HG03135 (cell line): Measurements from ENCODE around the gene TIMP2.
"Not testable (repeated sequence)": the region's sequence is repeated elsewhere in the genome, so short reads cannot be mapped to it uniquely, and the experiment has no call there.

Source experiments
- ATAC-seq: cut with Tn5 transposase; IDR thresholded peaks from one replicate; pipeline ENCODE4 v1.9.1; 2021; ENCODE audit warnings: mild to moderate bottlenecking, moderate library complexity; ENCODE audit not compliant: unreplicated experiment

The TIMP2 gene

DNA sequence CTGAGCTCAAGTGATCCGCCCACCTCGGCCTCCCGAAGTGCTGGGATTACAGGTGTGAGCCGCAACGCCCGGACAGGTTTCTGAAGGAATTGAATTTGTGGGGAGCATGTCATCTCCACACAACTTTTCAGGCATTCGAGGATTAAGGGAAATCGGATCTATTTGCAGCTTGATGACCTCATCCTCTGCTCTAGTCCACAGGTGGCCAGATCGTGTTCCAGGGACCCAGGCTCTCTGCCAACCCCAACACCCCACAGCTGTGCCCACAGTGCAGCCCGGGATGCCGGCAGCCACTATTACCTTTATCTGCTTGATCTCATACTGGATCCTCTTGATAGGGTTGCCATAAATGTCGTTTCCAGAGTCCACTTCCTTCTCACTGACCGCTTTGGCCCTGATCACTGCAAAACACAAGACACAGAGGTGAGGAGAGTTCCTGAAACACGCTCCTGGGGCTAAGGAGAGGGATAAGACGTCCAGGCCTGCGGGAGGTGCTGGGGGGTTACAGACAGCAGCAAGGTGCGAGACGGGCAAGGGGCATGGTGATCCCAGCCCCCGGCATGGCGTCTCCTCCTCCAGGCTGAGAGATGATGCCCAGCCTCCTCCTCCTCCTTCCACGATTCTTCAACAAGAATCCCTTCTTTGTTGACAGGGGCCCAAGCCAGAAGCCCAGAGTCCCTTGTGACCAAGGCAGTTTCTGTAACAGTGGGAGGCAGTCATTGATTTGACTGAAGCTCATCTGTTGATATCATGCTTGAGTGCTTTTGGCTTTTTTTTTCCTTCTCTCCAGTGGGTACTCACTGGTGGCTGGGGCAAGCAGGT is 51.5 kb downstream of the TIMP2 start:
- no peak for ATAC-seq

DNA sequence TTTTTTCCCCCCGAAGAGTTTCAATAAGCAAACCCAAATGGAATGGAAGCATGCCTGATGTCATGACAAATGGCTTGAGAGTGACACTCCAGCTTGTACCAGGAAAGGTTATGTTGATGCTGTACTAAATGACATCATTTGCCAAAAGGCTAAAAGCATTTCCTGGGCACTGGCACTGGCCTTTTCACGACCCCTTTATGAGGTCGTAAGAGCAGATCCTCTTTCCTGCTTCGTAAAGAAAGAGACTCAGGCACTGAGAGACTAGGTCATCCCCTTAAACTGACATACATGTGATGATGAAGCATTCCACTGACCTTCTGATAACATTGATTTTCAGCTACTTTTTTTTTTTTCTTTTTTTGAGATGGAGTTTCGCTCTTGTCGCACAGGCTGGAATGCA is 52.7 kb downstream of the TIMP2 start:
- no peak for ATAC-seq

DNA sequence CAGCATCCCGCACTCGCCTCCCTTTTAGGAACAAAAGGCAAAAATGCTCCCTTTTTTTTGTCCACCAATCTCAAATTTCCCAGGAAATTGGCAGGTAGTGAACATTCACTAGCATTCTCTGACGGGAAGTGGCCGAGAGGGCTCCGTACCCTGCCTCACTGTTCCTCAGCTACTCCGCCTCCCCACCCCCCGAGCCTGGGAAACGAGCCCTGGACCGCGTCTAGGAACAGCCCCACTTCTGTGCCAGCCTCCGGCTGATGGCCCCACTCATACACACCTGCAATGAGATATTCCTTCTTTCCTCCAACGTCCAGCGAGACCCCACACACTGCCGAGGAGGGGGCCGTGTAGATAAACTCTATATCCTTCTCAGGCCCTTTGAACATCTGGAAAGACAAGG is 54.6 kb downstream of the TIMP2 start:
- ATAC-seq, result no peak

DNA sequence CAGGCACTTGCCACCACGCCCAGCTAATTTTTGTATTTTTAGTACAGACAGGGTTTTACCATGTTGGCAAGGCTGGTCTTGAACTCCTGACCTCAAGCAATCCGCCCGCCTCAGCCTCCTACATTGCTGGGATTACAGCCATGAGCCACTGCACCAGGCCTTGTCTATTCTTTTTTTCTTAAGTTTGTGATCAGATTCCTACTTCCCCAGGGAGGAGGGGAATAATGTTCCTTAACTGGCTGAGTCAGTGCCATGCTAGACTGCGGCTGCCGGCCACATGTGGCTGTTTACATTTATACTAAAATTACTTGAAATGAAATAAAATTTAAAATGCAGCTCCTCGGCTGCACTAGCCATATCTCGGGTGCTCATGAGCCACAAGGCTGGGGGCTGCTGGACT is 56.8 kb downstream of the TIMP2 start:
- no peak for ATAC-seq

DNA sequence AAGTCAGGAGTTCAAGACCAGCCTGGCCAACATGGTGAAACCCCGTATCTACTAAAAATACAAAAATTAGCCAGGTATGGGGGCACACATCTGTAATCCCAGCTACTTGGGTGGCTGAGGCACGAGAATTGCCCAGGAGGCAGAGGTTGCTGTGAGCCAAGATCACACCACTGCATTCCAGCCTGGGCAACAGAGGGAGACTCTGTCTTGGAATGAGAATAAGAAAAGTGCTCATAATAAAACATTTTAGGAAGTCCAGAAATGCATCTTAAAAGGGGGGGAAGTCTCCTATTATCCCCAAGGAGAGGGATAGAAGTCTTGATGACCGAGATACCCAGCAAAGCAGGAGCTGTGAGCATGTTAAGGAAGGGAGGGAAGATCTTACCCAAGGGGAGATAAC is 58.1 kb downstream of the TIMP2 start:
- not testable (repeated sequence) for ATAC-seq

DNA sequence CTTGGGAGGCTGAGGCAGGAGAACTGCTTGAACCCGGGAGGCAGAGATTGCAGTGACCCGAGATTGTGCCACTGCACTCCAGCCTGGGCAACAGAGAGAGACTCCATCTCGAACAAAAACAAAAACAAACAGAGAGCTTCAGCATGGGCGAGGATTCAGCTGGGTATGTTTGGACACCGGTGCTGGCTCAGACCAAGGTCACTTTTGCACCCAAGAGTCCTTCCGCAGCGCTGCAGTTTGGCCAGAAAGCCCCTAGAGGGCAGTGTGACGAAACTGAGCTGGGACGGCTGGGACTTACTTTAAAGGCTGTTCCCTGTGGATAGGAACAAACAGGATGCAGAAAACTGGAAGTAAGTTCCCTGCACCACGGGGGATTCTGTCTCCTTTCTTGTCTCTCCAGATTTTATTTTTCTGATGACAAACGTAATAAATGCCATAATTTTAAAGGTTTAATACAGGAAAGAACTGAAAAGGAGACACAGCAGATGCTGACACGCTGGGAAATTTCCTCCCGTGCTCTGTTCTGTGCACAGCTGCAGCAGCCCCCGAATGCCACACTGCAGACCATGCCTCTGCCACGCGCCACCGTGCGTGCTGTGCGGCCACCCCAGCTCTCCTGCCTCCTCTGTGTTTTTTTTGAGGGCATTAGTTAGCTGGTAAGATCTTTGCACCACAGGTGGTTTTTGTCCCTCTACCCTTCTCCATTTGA is 59.4 kb downstream of the TIMP2 start:
- ATAC-seq, result no peak

DNA sequence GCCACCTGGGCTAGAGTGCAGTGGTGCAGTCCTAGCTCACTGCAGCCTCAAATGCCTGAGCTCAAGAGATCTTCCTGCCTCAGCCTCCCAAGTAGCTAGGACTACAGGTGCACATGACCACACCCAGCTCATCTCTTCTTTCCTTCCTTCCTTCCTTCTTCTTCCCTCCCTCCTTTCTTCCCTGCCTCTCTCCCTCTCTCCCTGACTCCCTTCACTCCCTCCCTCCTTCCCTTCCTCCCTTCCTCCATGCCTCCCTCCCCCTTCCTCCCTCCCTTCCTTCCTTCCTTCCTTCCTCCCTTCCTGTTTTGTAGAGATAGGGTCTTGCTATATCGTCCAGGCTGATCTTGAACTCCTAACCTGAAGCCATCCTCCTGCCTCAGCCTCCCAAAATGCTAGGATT is 61.1 kb downstream of the TIMP2 start:
- no peak for ATAC-seq

DNA sequence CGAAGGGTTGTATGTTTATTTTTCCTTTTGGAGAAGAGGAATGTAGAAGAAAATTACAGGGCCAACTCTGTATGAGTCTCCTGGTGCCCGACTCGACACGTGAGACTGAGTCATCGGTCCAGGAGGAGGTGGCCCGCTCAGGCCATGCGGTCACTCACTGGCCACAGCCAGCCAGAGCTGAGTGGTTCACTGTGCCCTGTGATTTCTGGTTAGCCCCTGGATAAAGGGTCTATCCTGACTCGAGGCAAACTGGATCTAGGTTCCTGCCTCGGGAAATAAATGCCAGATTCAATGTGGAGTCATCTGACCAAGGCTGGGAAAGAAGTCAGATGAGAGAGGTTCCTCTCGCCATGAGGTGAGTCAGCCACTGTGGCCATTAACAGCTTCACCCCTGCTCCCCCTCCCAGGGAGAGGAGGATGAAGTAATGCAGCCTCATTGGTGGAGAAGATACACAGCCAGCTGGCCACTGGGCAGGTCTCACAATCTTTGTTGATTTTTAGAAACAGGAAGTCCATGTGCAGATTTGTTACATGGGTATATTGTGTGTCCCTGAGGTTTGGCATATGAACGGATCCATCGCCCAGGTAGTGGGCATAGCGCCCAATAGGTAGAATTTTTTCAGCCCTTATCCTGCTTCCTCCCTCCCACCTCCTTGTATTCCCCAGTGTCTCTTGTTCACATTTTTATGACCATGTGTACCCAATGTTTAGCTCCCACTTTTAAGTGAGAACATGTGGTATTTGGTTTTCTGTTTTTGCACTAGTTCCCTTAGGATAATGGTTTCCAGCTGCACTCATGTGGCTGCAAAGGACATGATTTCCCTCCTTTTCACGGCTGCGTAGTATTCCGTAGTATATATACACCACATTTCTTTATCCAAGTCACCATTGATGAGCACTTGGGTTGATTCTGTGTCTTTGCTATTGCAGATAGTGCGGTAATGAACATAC is 62.8 kb downstream of the TIMP2 start:
- no peak for ATAC-seq

DNA sequence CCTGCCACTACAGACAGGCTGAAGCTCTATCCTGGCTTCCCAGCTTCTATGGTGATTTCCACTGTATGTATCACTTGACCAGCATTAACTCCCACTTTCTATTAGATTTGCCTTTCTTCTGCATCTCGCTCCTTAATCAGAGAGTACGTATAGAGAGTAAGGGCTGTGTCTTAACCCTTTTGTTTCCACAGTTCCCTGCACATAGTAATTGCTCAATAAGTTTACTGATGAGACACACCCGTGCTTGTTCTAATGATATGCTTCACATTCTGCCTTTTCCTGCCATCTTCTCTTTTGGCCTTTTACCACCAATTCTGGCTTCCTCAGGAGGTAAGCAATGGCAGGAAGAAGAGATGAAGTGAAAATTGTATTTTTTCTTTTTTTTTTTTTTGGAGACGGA is 64.0 kb downstream of the TIMP2 start:
- ATAC-seq, result no peak

DNA sequence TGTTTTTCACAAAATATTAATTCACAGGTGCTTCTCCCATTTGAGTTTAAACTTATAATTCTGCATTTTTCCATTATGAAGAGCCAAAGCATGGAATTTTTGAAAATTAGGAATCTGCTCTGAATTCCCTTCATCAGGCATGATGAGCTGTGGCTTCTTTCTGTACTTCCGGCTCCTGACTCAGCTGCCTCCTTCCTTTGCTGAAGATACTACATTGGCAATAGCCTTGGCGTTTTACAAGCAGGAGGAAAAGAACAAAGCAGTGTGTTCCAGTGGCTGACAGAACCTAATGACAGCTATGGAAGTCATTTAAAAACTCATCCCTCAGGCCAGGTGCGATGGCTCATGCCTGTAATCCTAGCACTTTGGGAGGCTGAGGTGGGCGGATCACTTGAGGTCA is 66.1 kb downstream of the TIMP2 start:
- ATAC-seq, result no peak

DNA sequence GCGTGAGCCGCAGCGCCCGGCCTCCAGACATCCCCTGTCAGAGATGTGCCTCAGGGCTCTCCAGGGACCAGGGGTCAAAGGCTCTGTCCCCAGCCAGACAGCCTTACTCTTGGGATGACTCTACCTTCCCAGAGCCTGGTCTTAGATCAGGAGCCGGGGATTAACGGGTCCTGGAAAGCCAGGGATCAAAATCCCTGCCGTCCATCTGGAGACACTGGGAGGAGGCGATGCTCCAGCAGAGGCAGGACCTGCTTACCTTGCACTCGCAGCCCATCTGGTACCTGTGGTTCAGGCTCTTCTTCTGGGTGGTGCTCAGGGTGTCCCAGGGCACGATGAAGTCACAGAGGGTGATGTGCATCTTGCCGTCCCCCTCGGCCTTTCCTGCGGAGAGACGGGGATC is 67.9 kb downstream of the TIMP2 start:
- no peak for ATAC-seq

DNA sequence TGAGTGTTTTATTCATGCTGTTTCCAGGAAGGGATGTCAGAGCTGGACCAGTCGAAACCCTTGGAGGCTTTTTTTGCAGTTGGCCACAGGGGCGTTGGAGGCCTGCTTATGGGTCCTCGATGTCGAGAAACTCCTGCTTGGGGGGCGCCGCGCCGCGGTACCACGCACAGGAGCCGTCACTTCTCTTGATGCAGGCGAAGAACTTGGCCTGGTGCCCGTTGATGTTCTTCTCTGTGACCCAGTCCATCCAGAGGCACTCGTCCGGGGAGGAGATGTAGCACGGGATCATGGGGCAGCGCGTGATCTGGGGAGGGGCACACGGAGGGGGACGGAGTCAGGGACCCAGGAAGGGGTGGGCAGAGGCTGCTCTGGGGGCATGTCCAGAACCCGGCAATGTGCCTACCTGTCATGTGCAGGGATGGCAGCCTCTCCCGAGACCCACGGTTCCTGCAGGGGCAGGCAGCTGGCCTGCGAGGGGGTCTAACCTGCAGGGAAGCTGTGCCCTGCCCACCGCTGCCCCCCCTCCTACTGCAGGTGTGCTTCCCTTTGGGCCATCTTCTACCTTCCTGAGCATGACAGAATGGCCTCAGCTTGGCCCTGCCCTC is 69.5 kb downstream of the TIMP2 start:
- ATAC-seq, result no peak

DNA sequence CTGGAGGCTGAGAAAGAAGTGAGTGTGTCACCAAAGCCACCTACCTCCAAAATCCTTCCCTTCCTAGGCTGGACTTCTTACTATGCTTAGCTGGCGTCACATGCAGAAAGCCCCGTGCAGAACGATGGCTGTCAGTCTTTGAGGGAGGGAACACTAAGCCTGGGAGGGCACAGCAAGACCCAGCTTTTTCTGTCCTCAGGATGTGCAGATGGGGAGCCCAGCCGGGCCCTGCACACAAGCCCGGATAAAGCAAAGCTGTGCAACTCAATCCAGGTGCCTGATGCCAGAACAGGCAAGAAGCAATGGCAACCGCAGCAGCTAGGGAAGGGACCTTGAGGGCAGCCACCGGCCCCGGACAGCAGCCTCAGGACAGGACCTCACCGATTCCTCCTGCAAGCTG is 70.7 kb downstream of the TIMP2 start:
- ATAC-seq, result no peak

DNA sequence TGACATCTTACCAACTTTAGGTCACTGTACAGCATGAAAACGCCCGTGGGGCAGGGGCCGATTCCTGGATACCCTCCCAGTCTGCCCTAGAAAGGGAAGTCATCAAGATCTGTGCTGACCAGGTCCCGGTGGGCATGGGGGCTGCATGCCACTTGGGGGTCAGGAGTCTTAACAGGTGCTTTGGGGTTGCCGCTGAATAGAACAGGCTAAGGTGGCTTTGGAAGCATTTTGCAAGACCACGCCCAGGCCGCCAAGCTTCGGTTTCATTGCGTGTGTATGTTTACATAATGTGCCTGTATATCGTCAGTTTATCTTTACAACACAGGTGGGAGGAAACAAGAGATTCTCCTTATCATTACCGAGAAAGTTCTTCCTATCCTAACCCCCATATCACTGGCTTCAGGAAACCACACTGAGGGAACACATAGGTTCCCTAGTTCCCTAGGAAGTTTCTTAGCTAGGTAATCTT is 71.2 kb downstream of the TIMP2 start:
- ATAC-seq, result no peak

DNA sequence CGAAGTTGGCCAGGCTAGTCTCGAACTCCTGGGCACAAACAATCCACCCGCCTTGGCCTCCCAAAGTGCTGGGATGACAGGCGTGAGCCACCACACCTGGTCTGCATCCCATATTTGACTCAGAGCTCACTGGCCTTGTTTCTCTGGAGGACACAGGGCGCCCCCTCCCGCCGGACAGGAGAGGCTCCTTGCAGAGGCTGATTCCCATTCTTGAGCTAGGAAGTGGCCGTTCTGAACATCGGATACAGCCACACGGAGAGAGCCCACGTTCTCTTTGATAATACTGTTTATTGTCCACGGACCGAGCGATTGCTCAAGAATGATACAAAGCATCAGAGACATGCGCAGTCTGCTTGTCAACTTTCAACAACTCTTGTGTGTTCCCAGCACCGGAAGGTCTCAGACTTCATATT is 72.5 kb downstream of the TIMP2 start:
- ATAC-seq, result no peak

DNA sequence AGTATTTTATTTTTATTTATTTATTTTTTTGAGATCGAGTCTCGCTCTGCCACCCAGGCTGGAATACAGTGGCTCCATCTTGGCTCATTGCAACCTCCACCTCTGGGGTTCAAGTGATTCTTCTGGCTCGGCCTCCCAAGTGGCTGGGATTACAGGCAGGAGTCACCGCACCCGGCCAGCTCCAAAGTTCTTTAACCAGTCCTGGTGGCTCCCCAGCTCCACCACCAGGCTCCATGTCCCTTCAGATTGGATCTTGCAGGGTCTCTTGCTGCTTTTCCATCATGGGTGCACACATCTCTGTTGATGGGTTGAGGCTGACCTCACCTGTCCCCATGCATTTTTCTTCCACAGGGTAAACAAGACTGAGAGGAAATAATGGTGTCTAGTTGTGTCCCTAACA is 76.2 kb downstream of the TIMP2 start:
- no peak for ATAC-seq

DNA sequence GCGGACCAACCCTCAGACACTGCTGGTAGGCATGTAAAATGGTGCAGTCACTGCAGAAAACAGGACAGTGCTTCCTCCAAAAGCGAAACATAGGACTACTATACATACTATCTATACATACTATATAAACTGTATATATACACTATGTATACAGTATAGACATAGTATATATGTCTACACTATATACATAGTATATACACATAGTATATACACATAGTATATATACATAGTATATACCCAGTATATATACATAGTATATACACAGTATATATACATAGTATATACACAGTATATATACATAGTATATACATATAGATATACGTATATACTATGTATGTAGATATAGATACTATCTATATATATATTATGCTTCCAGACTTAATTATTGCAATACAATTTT is 78.1 kb downstream of the TIMP2 start:
- no peak for ATAC-seq

DNA sequence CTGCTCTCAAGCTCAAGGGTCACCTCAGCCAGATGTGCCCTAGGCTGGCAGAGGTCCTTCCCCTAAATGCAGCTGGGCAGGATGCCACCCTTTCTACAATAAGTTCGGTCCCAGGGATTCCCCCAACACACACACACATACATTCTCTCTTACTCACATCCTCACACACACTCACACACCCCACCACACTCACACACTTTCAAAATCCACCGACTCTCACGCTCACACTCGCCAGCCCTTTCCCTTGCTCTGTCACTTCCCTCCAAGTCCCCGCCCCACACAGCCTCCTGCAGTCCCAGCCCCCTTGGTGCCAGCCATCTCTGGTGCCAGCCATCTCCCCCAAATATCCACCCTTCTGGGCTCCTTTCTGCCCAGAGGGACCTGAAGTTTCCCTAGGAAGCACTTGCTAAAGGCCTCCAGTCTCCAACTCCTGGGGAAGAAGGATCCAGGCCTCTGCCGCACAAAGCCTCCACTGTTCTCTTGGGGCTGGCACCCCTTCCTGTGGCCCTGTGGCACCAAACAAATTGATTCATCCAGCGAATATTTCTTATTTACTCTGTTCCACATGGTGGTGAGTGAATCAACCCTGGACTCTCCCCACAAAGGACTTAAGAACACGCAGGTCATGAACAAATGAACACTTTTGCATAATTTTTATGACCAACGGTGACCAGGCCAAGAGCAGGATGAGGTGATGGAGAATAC is 80.7 kb downstream of the TIMP2 start:
- ATAC-seq, result no peak

DNA sequence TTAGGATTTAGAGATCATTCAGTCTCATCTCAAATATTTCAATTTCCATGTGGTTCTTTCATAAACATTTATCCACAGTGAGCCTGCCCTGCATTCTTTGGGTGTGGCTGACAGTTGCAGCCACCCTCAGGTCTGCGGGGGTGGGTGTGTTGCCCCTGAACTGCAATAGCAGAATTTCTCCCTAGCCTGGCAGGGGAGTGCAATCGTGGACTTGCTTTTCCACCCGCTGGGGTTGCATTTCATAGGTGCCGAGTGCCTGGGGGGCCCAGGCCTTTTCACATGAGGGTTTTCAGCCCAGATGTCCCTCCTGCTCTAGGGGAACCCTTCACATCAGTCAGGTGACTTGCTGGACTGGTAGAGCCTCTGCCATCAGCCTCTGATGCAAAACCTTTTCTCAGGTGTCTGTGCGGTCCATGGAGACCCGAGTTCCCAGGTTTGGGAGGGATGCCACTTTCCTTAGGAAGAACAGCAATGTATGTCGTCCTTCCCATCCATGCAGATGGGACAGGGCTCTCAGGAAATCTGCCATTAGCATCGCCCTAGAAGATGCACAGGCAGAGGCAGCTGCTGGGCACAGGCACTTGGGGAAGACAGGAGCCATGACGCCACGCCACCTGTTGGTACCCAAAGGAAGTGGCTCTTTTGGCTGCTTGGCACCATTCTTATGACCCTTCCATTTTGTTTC is 82.2 kb downstream of the TIMP2 start:
- ATAC-seq, result no peak
